ENCODE measurements around the gene TRIM25.

TRIM25 gene

GRCh38 chr17:56908001-56908542, 5.8 kb downstream of the TRIM25 start:
- no peaks in the 10 kb centered on the region for H3K9me3 ChIP-seq (ENCODE audit: control insufficient read depth, insufficient read depth, low read depth, low read length)

GRCh38 chr17:56903560-56903959, 10.3 kb downstream of the TRIM25 start:
- POLR2A ChIA-PET: interaction anchor here (1.2 kb wide), 1 partner anchor 10 kb away, joined by 7 read pairs; the partner anchor contains the start of gene TRIM25
- TF ChIP-seq ZNF10 (tag by site-specific recombination; IDR thresholded peaks at IDR 0.05) (peak; percentile 94), ZNF121 (tag by site-specific recombination; IDR thresholded peaks at IDR 0.05) (no peak)
- no peaks in the 10 kb centered on the region for H3K4me1 ChIP-seq (ENCODE audit: control insufficient read depth, insufficient read depth, low read length)
- no peak overlapping the region for H3K4me3 ChIP-seq (ENCODE audit: low read depth, low read length)
- peaks cover 36 to 98% of the 10 kb centered on the region in 2 experiments for H3K36me3 ChIP-seq (ENCODE audit: control insufficient read depth in 2 of 2, insufficient read depth in 1 of 2, low read length in 2 of 2)
- no peak overlapping the region for H3K27ac ChIP-seq (ENCODE audit: extremely low read depth, low read depth, low read length)
- H3K9me3 ChIP-seq (ENCODE audit: control insufficient read depth, insufficient read depth, low read depth, low read length): no peaks in the 10 kb centered on the region
- CTCF ChIA-PET: interaction anchor here (1.3 to 1.4 kb wide), 2 partner anchors 15 to 36 kb away, joined by 3 to 6 read pairs; no protein-coding TSS in a partner anchor

More at GRCh38 chr17:56908001-56908542, 5.8 kb downstream of the TRIM25 start:
- no peaks in the 10 kb centered on the region; the same call in 1 of the 2 replicates for H3K4me1 ChIP-seq (ENCODE audit: control insufficient read depth, insufficient read depth, low read length)
- H3K27ac ChIP-seq (ENCODE audit: extremely low read depth, low read depth, low read length): no peak overlapping the region
- CTCF ChIA-PET: no interaction called here
- TF ChIP-seq, protein P1, sequence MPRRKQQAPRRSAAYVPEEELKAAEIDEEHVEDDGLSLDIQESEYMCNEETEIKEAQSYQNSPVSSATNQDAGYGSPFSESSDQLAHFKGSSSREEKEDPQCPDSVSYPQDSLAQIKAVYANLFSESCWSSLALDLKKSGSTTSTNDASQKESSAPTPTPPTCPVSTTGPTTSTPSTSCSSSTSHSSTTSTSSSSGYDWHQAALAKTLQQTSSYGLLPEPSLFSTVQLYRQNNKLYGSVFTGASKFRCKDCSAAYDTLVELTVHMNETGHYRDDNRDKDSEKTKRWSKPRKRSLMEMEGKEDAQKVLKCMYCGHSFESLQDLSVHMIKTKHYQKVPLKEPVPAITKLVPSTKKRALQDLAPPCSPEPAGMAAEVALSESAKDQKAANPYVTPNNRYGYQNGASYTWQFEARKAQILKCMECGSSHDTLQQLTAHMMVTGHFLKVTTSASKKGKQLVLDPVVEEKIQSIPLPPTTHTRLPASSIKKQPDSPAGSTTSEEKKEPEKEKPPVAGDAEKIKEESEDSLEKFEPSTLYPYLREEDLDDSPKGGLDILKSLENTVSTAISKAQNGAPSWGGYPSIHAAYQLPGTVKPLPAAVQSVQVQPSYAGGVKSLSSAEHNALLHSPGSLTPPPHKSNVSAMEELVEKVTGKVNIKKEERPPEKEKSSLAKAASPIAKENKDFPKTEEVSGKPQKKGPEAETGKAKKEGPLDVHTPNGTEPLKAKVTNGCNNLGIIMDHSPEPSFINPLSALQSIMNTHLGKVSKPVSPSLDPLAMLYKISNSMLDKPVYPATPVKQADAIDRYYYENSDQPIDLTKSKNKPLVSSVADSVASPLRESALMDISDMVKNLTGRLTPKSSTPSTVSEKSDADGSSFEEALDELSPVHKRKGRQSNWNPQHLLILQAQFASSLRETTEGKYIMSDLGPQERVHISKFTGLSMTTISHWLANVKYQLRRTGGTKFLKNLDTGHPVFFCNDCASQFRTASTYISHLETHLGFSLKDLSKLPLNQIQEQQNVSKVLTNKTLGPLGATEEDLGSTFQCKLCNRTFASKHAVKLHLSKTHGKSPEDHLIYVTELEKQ (tag by site-specific recombination; IDR thresholded peaks at IDR 0.05; ENCODE audit: borderline replicate concordance): no peak
- TF ChIP-seq ZNF792 (tag by site-specific recombination; IDR thresholded peaks at IDR 0.05) (no peak), GLIS2 (tag by site-specific recombination; IDR thresholded peaks at IDR 0.05) (no peak), ZNF140 (tag by site-specific recombination; IDR thresholded peaks at IDR 0.05) (no peak)
- TF ChIP-seq, protein P2, sequence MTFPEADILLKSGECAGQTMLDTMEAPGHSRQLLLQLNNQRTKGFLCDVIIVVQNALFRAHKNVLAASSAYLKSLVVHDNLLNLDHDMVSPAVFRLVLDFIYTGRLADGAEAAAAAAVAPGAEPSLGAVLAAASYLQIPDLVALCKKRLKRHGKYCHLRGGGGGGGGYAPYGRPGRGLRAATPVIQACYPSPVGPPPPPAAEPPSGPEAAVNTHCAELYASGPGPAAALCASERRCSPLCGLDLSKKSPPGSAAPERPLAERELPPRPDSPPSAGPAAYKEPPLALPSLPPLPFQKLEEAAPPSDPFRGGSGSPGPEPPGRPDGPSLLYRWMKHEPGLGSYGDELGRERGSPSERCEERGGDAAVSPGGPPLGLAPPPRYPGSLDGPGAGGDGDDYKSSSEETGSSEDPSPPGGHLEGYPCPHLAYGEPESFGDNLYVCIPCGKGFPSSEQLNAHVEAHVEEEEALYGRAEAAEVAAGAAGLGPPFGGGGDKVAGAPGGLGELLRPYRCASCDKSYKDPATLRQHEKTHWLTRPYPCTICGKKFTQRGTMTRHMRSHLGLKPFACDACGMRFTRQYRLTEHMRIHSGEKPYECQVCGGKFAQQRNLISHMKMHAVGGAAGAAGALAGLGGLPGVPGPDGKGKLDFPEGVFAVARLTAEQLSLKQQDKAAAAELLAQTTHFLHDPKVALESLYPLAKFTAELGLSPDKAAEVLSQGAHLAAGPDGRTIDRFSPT (tag by site-specific recombination; IDR thresholded peaks at IDR 0.05): no peak
- H3K4me3 ChIP-seq (ENCODE audit: low read depth, low read length): no peak overlapping the region
- POLR2A ChIA-PET: no interaction called here
- H3K36me3 ChIP-seq (ENCODE audit: control insufficient read depth in 2 of 2, insufficient read depth in 1 of 2, low read length in 2 of 2): peaks cover 25 to 77% of the 10 kb centered on the region in 2 experiments

- no peaks in the 10 kb centered on the region for H3K4me1 ChIP-seq (ENCODE audit: control insufficient read depth, insufficient read depth, low read length)
- no peak overlapping the region for H3K4me3 ChIP-seq (ENCODE audit: low read depth, low read length)
- ChIA-PET CTCF (interaction anchor here (1.3 kb wide), 1 partner anchor 43 kb away, joined by 3 read pairs; no protein-coding TSS in a partner anchor), POLR2A (interaction anchor here (1.3 kb wide), 1 partner anchor 11 kb away, joined by 7 read pairs; the partner anchor contains the start of gene TRIM25)
- H3K36me3 ChIP-seq (ENCODE audit: control insufficient read depth in 2 of 2, insufficient read depth in 1 of 2, low read length in 2 of 2): peaks cover 37 to 98% of the 10 kb centered on the region in 2 experiments
- no peak overlapping the region for H3K27ac ChIP-seq (ENCODE audit: extremely low read depth, low read depth, low read length)
- no peaks in the 10 kb centered on the region for H3K9me3 ChIP-seq (ENCODE audit: control insufficient read depth, insufficient read depth, low read depth, low read length)
- TF ChIP-seq, protein P3, sequence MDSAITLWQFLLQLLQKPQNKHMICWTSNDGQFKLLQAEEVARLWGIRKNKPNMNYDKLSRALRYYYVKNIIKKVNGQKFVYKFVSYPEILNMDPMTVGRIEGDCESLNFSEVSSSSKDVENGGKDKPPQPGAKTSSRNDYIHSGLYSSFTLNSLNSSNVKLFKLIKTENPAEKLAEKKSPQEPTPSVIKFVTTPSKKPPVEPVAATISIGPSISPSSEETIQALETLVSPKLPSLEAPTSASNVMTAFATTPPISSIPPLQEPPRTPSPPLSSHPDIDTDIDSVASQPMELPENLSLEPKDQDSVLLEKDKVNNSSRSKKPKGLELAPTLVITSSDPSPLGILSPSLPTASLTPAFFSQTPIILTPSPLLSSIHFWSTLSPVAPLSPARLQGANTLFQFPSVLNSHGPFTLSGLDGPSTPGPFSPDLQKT (IDR thresholded peaks at IDR 0.05; ENCODE audit: borderline replicate concordance, low read depth, low read length): no peak
- TF ChIP-seq ZNF600 (tag by site-specific recombination; IDR thresholded peaks at IDR 0.05): peak; percentile 52; the same call in 1 of the 2 replicates
Observed at GRCh38 chr17:56902348-56902747, 11.5 kb downstream of the TRIM25 start.

GRCh38 chr17:56899403-56899802, 14.4 kb downstream of the TRIM25 start:
- H3K4me1 ChIP-seq (ENCODE audit: control insufficient read depth, insufficient read depth, low read length): no peaks in the 10 kb centered on the region
- CTCF ChIA-PET: interaction anchor here (0.6 kb wide), 1 partner anchor 79 kb away, joined by 3 read pairs; no protein-coding TSS in a partner anchor
- H3K36me3 ChIP-seq (ENCODE audit: control insufficient read depth in 2 of 2, insufficient read depth in 1 of 2, low read length in 2 of 2): peaks cover 38 to 94% of the 10 kb centered on the region in 2 experiments
- TF ChIP-seq EGR2 (tag by site-specific recombination; IDR thresholded peaks at IDR 0.05; ENCODE audit: low read depth) (peak; percentile 68), ZNF274 (IDR thresholded peaks at IDR 0.05; ENCODE audit: low read length) (no peak), ZNF274 (tag by site-specific recombination; IDR thresholded peaks at IDR 0.05; ENCODE audit: borderline replicate concordance) (no peak), ZNF704 (tag by site-specific recombination; IDR thresholded peaks at IDR 0.05) (no peak), KLF10 (tag by site-specific recombination; IDR thresholded peaks at IDR 0.05) (no peak)
- TF ChIP-seq, protein P4, sequence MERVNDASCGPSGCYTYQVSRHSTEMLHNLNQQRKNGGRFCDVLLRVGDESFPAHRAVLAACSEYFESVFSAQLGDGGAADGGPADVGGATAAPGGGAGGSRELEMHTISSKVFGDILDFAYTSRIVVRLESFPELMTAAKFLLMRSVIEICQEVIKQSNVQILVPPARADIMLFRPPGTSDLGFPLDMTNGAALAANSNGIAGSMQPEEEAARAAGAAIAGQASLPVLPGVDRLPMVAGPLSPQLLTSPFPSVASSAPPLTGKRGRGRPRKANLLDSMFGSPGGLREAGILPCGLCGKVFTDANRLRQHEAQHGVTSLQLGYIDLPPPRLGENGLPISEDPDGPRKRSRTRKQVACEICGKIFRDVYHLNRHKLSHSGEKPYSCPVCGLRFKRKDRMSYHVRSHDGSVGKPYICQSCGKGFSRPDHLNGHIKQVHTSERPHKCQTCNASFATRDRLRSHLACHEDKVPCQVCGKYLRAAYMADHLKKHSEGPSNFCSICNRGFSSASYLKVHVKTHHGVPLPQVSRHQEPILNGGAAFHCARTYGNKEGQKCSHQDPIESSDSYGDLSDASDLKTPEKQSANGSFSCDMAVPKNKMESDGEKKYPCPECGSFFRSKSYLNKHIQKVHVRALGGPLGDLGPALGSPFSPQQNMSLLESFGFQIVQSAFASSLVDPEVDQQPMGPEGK (tag by site-specific recombination; IDR thresholded peaks at IDR 0.05): no peak

More at GRCh38 chr17:56899403-56899802, 14.4 kb downstream of the TRIM25 start:
- Histone ChIP-seq H3K4me3 (ENCODE audit: low read depth, low read length) (no peak overlapping the region), H3K9me3 (ENCODE audit: control insufficient read depth, insufficient read depth, low read depth, low read length) (no peaks in the 10 kb centered on the region), H3K27ac (ENCODE audit: extremely low read depth, low read depth, low read length) (no peak overlapping the region)
- POLR2A ChIA-PET: interaction anchor here (1.3 to 1.5 kb wide), 2 partner anchors 12 to 15 kb away, joined by 3 to 10 read pairs; partner anchors contain the start of gene TRIM25
